Vagina (tissue), 2 donors: ENCODE measurements around the gene INSIG2.

Experiments used
- CTCF ChIP-seq, 3 experiments: fragments of 450-650 bp in 2 of 3; fragments of 200-600 bp in 1 of 3; sonication (generic) in 1 of 3; IDR thresholded peaks; one replicate each; pipeline ENCODE4 v1.5.1; 2017 to 2019; ENCODE audit warnings: antibody characterized with exemption in 3 of 3, mild to moderate bottlenecking in 2 of 3, moderate library complexity in 2 of 3
- POLR2AphosphoS5 ChIP-seq, 2 donors: sonication (generic); formaldehyde crosslinking; IDR thresholded peaks; one replicate each; pipeline ENCODE4 v1.9.0; 2017; ENCODE audit warnings: antibody characterized with exemption in 2 of 2, mild to moderate bottlenecking in 2 of 2, low read depth in 1 of 2; ENCODE audit not compliant: insufficient read depth in 1 of 2

GRCh38 chr2:118105497-118105896, 17.2 kb downstream of the INSIG2 start:
- TF ChIP-seq CTCF (IDR thresholded peaks at IDR 0.05) (no peak), POLR2AphosphoS5 (IDR thresholded peaks at IDR 0.05; ENCODE audit: insufficient read depth in 1 of 2, low read depth in 1 of 2) (no peak)
